HepG2 (cell line): ENCODE results near the gene KCNQ5. TPM values are rescaled to one million over a fixed set of nuclear protein-coding genes. Genes with fewer than 3 reads are reported as not detected.

Source experiments
- ATAC-seq: fragments of 200-7000 bp; cut with Tn5 transposase; 3 replicates; pipeline ENCODE4 v1.9.1; 2020; ENCODE audit warnings: mild to moderate bottlenecking, moderate library complexity
- BruUV-seq: library from RNA; stranded (reverse); fragments of 400-500 nt; replicated peaks from 2 replicates; lab custom pipeline; 2021; lab: Mats Ljungman, UMichigan
- CTCF ChIA-PET: fragments of 300-600 bp; formaldehyde crosslinking; extraction: SDS; loops from one replicate; lab custom pipeline; 2021; ENCODE audit warnings: low total read pairs, inconsistent platforms, low intra/inter-chr PET ratio; lab: Yijun Ruan, JAX
- POLR2A ChIA-PET: fragments of 350-600 bp; sonication (Branson Sonifier 250); formaldehyde crosslinking; loops from one replicate; lab custom pipeline; 2020; ENCODE audit warnings: antibody characterized with exemption, inconsistent platforms; lab: Yijun Ruan, JAX
- DNase-seq: peaks from one replicate; pipeline ENCODE4 v3.0.0-alpha.2; 2015; ENCODE audit warnings: low spot score
- FAIRE-seq: peaks from 3 replicates; lab custom pipeline; 2011; peaks lifted over from hg19 to GRCh38; lab: Jason Lieb, UNC
- H2AFZ ChIP-seq: one replicate; pipeline ENCODE4 v1.6.1; 2011; ENCODE audit warnings: low read length, inconsistent platforms
- H3K27ac ChIP-seq: fragments of 300-600 bp; 3 replicates; pipeline ENCODE4 v1.8.0; 2011; ENCODE audit warnings: mixed run types, mild to moderate bottlenecking, mixed read lengths, low read length, inconsistent platforms; ENCODE audit not compliant: insufficient read depth; ENCODE audit errors: extremely low read length
- H3K27me3 ChIP-seq, 2 experiments: fragments of 200-600 bp in 1 of 2; 2 replicates in 1 of 2; 3 replicates in 1 of 2; pipeline versions ENCODE4 v1.6.0 to v1.8.0; 2011; ENCODE audit warnings: low read length in 2 of 2, mild to moderate bottlenecking in 2 of 2, moderate library complexity in 2 of 2, inconsistent platforms in 1 of 2; ENCODE audit not compliant: insufficient read depth in 2 of 2, control insufficient read depth in 1 of 2
- H3K36me3 ChIP-seq, 2 experiments: fragments of 200-600 bp in 1 of 2; replicated peaks in 1 of 2; 2 replicates in 1 of 2; 3 replicates in 1 of 2; pipeline versions ENCODE4 v1.5.1 to v1.8.0; 2011; ENCODE audit warnings: low read length in 2 of 2, inconsistent platforms in 1 of 2; ENCODE audit not compliant: insufficient read depth in 2 of 2, control insufficient read depth in 1 of 2
- H3K4me1 ChIP-seq: 2 replicates; pipeline ENCODE4 v1.5.1; 2012; ENCODE audit warnings: low read length, inconsistent platforms; ENCODE audit not compliant: insufficient read depth
- H3K4me2 ChIP-seq: 2 replicates; pipeline ENCODE4 v1.6.0; 2011; ENCODE audit warnings: low read depth, low read length, inconsistent platforms
- H3K4me3 ChIP-seq, 3 experiments: fragments of 200-600 bp in 1 of 3; sonication (generic), shearing (Covaris generic) in 1 of 3; replicated peaks in 1 of 3; 2 replicates each; pipeline ENCODE4 v1.5.1; 2011 to 2016; ENCODE audit warnings: low read length in 3 of 3, inconsistent platforms in 2 of 3, low read depth in 2 of 3, mild to moderate bottlenecking in 2 of 3, control low read depth in 1 of 3, mixed read lengths in 1 of 3; ENCODE audit not compliant: insufficient read depth in 1 of 3
- H3K79me2 ChIP-seq: one replicate; pipeline ENCODE4 v1.6.1; 2011; ENCODE audit warnings: low read length, inconsistent platforms; ENCODE audit not compliant: insufficient read depth
- H3K9ac ChIP-seq: 2 replicates; pipeline ENCODE4 v1.6.0; 2011; ENCODE audit warnings: mild to moderate bottlenecking, low read depth, low read length, inconsistent platforms; ENCODE audit not compliant: insufficient read depth
- H3K9me3 ChIP-seq: 2 replicates; pipeline ENCODE4 v1.5.1; 2012; ENCODE audit warnings: mild to moderate bottlenecking, low read length
- H4K20me1 ChIP-seq: 2 replicates; pipeline ENCODE4 v1.6.0; 2011; ENCODE audit warnings: inconsistent platforms, mild to moderate bottlenecking, low read length, moderate library complexity; ENCODE audit not compliant: insufficient read depth
- FIP1L1 ChIP-seq: fragments of 200-400 bp; formaldehyde crosslinking; IDR thresholded peaks from 2 replicates; pipeline ENCODE4 v1.6.1; 2018; ENCODE audit warnings: low read depth, mild to moderate bottlenecking, low read length, moderate library complexity, borderline replicate concordance; ENCODE audit not compliant: insufficient read depth
- HOXA5 ChIP-seq: sonication (generic); formaldehyde crosslinking; IDR thresholded peaks from 2 replicates; pipeline ENCODE4 v1.4.0; 2020; ENCODE audit warnings: missing genetic modification reagents
- HOXA9 ChIP-seq: sonication (generic); formaldehyde crosslinking; IDR thresholded peaks from 2 replicates; pipeline ENCODE4 v1.8.1; 2022; ENCODE audit warnings: missing genetic modification reagents, mild to moderate bottlenecking, moderate library complexity, borderline replicate concordance
- IKZF1 ChIP-seq: fragments of 450-650 bp; IDR thresholded peaks from 2 replicates; pipeline ENCODE4 v1.7.1; 2016
- MAF1 ChIP-seq: sonication (generic); formaldehyde crosslinking; IDR thresholded peaks from 2 replicates; pipeline ENCODE4 v1.5.0; 2020; ENCODE audit warnings: missing genetic modification reagents, borderline replicate concordance
- NFKB2 ChIP-seq: sonication (generic); formaldehyde crosslinking; IDR thresholded peaks from 2 replicates; pipeline ENCODE4 v1.4.0; 2020; ENCODE audit warnings: missing genetic modification reagents, borderline replicate concordance
- SNAI1 ChIP-seq: sonication (generic); formaldehyde crosslinking; IDR thresholded peaks from 2 replicates; pipeline ENCODE4 v1.5.0; 2020; ENCODE audit warnings: mild to moderate bottlenecking, missing genetic modification reagents, borderline replicate concordance
- TCF7L2 ChIP-seq: IDR thresholded peaks from 2 replicates; pipeline ENCODE4 v1.6.1; 2011; ENCODE audit warnings: mild to moderate bottlenecking, low read depth, low read length, moderate library complexity
- ZFP36 ChIP-seq: fragments of 150-350 bp; IDR thresholded peaks from 2 replicates; pipeline ENCODE4 v1.6.1; 2018; ENCODE audit warnings: borderline replicate concordance, low read length, low read depth; ENCODE audit not compliant: partially characterized antibody
- ZNF17 ChIP-seq: sonication (generic); formaldehyde crosslinking; IDR thresholded peaks from 2 replicates; pipeline ENCODE4 v1.5.0; 2020; ENCODE audit warnings: mild to moderate bottlenecking, missing genetic modification reagents
- ZNF235 ChIP-seq: sonication (generic); formaldehyde crosslinking; IDR thresholded peaks from 2 replicates; pipeline ENCODE4 v1.8.1; 2023; ENCODE audit warnings: mild to moderate bottlenecking, missing genetic modification reagents, borderline replicate concordance
- ZNF274 ChIP-seq: sonication (generic); formaldehyde crosslinking; IDR thresholded peaks from 2 replicates; pipeline ENCODE4 v1.5.1; 2020; ENCODE audit warnings: mild to moderate bottlenecking, missing genetic modification reagents
- ZNF329 ChIP-seq: sonication (generic); formaldehyde crosslinking; IDR thresholded peaks from 2 replicates; pipeline ENCODE4 v1.9.0; 2021; ENCODE audit warnings: low read depth, mild to moderate bottlenecking, missing genetic modification reagents
- ZSCAN22 ChIP-seq: sonication (generic); formaldehyde crosslinking; IDR thresholded peaks from 2 replicates; pipeline ENCODE4 v1.4.0; 2020; ENCODE audit warnings: mild to moderate bottlenecking, missing genetic modification reagents
- ZSCAN9 ChIP-seq: IDR thresholded peaks from 2 replicates; pipeline ENCODE4 v1.6.1; 2016; ENCODE audit warnings: borderline replicate concordance
- WGBS: methylation state at CpG from one replicate; pipeline ENCODE4 v1.1.6; 2017; ENCODE audit warnings: low lambda C conversion rate; 5-methylcytosine and 5-hydroxymethylcytosine counted together
- in situ Hi-C: cut with HindIII; loops from 2 replicates; pipeline ENCODE4 v1.10.0; 2017; ENCODE audit warnings: low pct_unique_long_range_greater_than_20kb; ENCODE audit not compliant: extremely low pct_ligation_motif_present
- intact Hi-C: fragments of 100-400 bp; cut with micrococcal nuclease; formaldehyde crosslinking; loops from one replicate; pipeline ENCODE4 v1.10.0; 2022; ENCODE audit not compliant: unreplicated experiment
- polyA plus RNA-seq, 8 experiments: library from polyadenylated mRNA; depleted of rRNA in 3 of 8; stranded (reverse) in 7 of 8; unstranded in 1 of 8; fragments of >200 nt; fragmentation: Illumina TruSeq in 4 of 8; extraction: Trizol in 4 of 8; gene quantifications; 2 replicates each; pipeline versions ENCODE4 v1.2.1 to v1.2.3, GENCODE V29; 2011 to 2016; ENCODE audit warnings: low read depth in 4 of 8, missing spikeins in 1 of 8, mixed read lengths in 1 of 8; ENCODE audit not compliant: insufficient read depth in 1 of 8
- total RNA-seq, 5 experiments: library from RNA; depleted of rRNA; stranded (reverse); fragments of >200 nt; fragmentation: Illumina TruSeq; extraction: Trizol; gene quantifications; 2 replicates each; pipeline ENCODE4 v1.2.3, GENCODE V29; 2016; ENCODE audit warnings: low read depth in 1 of 5
- TF ChIP-seq, protein P1 (sequence below): sonication (generic); formaldehyde crosslinking; IDR thresholded peaks from 2 replicates; pipeline ENCODE4 v1.5.1; 2020; ENCODE audit warnings: missing genetic modification reagents, mild to moderate bottlenecking, borderline replicate concordance
- TF ChIP-seq, protein P2 (sequence below): sonication (generic); formaldehyde crosslinking; IDR thresholded peaks from 2 replicates; pipeline ENCODE4 v1.8.0; 2023; ENCODE audit warnings: mild to moderate bottlenecking, missing genetic modification reagents
- TF ChIP-seq, protein P3 (sequence below): sonication (generic); formaldehyde crosslinking; IDR thresholded peaks from 2 replicates; pipeline ENCODE4 v1.5.0; 2020; ENCODE audit warnings: missing genetic modification reagents

KCNQ5 gene
- total and polyA plus RNA-seq, 2 of the 13 experiments (the other 11 are each of a cell fraction or from before 2014, with no cell fraction given), result 0.04 TPM; not detected in 1

DNA sequence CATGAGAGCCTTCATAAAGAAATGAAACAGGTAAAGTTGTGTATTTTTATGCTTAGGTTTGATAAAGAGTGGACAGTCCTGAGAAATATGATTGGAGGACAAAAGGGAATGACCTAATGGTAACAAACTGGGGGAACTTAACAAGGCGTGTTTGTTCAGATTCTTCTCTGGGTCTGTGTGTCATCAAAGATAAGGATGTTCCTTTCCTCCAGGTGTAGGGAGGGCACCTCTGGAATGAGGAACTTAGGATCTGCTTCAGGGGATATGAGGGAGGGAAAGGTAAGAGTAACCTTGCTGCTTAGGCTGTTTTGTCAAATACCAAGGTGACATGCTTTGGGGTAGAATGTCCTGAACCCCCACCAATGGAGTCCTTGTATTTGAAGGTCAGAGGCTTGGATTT is 291.9 kb downstream of the KCNQ5 start:
- H3K27me3 ChIP-seq, result no peaks in the 10 kb centered on the region
- H3K27ac ChIP-seq, result no peak overlapping the region
- FAIRE-seq (no peak), DNase-seq (no peak), ATAC-seq (no peak)
- no peaks in the 10 kb centered on the region for H3K4me1 ChIP-seq
- H2AFZ ChIP-seq, result no peak overlapping the region
- intact Hi-C loops (no loop called here), in situ Hi-C loops (no loop called here)
- no peak overlapping the region for H3K9ac ChIP-seq
- H3K9me3 ChIP-seq, result no peaks in the 10 kb centered on the region
- POLR2A ChIA-PET, result no interaction called here
- no TSS peak for BruUV-seq
- H3K79me2 ChIP-seq, result no peaks in the 10 kb centered on the region
- CTCF ChIA-PET, result no interaction called here
- no peak overlapping the region for H3K4me3 ChIP-seq
- no peak overlapping the region for H3K4me2 ChIP-seq
- H3K36me3 ChIP-seq, result no peaks in the 10 kb centered on the region
- WGBS, result 0% methylated on average over 1 of the region's 1 CpG
- TF ChIP-seq ZNF274 (CRISPR knock-in tag) (no peak), IKZF1 (no peak), SNAI1 (no peak), ZNF17 (CRISPR knock-in tag) (no peak), ZSCAN22 (CRISPR knock-in tag) (no peak), HOXA9 (CRISPR knock-in tag) (no peak), HOXA5 (no peak), ZFP36 (no peak), NFKB2 (CRISPR knock-in tag) (no peak), MAF1 (CRISPR knock-in tag) (no peak), ZSCAN9 (CRISPR knock-in tag) (no peak), ZNF235 (CRISPR knock-in tag) (no peak), ZNF329 (CRISPR knock-in tag) (no peak), TCF7L2 (no peak), FIP1L1 (no peak)
- TF ChIP-seq, protein P1, sequence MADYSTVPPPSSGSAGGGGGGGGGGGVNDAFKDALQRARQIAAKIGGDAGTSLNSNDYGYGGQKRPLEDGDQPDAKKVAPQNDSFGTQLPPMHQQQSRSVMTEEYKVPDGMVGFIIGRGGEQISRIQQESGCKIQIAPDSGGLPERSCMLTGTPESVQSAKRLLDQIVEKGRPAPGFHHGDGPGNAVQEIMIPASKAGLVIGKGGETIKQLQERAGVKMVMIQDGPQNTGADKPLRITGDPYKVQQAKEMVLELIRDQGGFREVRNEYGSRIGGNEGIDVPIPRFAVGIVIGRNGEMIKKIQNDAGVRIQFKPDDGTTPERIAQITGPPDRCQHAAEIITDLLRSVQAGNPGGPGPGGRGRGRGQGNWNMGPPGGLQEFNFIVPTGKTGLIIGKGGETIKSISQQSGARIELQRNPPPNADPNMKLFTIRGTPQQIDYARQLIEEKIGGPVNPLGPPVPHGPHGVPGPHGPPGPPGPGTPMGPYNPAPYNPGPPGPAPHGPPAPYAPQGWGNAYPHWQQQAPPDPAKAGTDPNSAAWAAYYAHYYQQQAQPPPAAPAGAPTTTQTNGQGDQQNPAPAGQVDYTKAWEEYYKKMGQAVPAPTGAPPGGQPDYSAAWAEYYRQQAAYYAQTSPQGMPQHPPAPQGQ (CRISPR knock-in tag), result no peak
- TF ChIP-seq, protein P2, sequence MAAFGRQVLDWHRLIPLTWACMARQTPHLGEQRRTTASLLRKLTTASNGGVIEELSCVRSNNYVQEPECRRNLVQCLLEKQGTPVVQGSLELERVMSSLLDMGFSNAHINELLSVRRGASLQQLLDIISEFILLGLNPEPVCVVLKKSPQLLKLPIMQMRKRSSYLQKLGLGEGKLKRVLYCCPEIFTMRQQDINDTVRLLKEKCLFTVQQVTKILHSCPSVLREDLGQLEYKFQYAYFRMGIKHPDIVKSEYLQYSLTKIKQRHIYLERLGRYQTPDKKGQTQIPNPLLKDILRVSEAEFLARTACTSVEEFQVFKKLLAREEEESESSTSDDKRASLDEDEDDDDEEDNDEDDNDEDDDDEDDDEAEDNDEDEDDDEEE (CRISPR knock-in tag), result no peak
- TF ChIP-seq, protein P3, sequence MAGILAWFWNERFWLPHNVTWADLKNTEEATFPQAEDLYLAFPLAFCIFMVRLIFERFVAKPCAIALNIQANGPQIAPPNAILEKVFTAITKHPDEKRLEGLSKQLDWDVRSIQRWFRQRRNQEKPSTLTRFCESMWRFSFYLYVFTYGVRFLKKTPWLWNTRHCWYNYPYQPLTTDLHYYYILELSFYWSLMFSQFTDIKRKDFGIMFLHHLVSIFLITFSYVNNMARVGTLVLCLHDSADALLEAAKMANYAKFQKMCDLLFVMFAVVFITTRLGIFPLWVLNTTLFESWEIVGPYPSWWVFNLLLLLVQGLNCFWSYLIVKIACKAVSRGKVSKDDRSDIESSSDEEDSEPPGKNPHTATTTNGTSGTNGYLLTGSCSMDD (CRISPR knock-in tag), result no peak
- no peaks in the 10 kb centered on the region for H4K20me1 ChIP-seq
